Adrenal gland (tissue), 12 donors: ENCODE results near the gene DCUN1D2. TPM values are rescaled to one million over a fixed set of nuclear protein-coding genes. Genes with fewer than 3 reads are reported as not detected.

ENCODE experiments used
- DNase-seq, 7 donors: peaks; one replicate each; pipeline ENCODE4 v3.0.0-alpha.2; 2019 to 2020
- H3K27ac ChIP-seq, 5 donors: fragments of 200-600 bp; sonication (generic) in 4 of 5; 1 replicate in 3 of 5; 2 replicates in 2 of 5; pipeline versions ENCODE4 v1.5.1 to v1.8.0; 2016 to 2020; ENCODE audit warnings: mild to moderate bottlenecking in 1 of 5
- H3K27me3 ChIP-seq: fragments of 200-600 bp; 2 replicates; pipeline ENCODE4 v1.8.0; 2021
- H3K36me3 ChIP-seq, 2 donors: fragments of 200-600 bp; replicated peaks in 1 of 2; 1 replicate in 1 of 2; 2 replicates in 1 of 2; pipeline versions ENCODE4 v1.5.1 to v1.8.0; 2018 to 2022
- H3K4me1 ChIP-seq, 2 donors: fragments of 200-600 bp; replicated peaks in 1 of 2; 1 replicate in 1 of 2; 2 replicates in 1 of 2; pipeline versions ENCODE4 v1.5.1 to v1.8.0; 2018 to 2021
- H3K4me3 ChIP-seq, 4 donors: fragments of 200-600 bp; sonication (generic) in 3 of 4; one replicate each; pipeline ENCODE4 v1.5.1; 2016 to 2018
- H3K9me3 ChIP-seq, 3 donors: fragments of 200-600 bp; sonication (generic) in 1 of 3; replicated peaks in 1 of 3; 1 replicate in 2 of 3; 2 replicates in 1 of 3; pipeline versions ENCODE4 v1.5.1 to v1.8.0; 2016 to 2021
- POLR2A ChIP-seq, 2 donors: fragments of 450-650 bp; IDR thresholded peaks; one replicate each; pipeline ENCODE4 v1.6.1; 2017; ENCODE audit warnings: antibody characterized with exemption in 2 of 2, mild to moderate bottlenecking in 2 of 2, moderate library complexity in 1 of 2
- WGBS, 4 donors: extraction: QIAGEN DNeasy Blood & Tissue Kit in 2 of 4; methylation state at CpG; one replicate each; pipeline versions ENCODE4 v1.1.5 to v1.1.7; 2013 to 2017; 5-methylcytosine and 5-hydroxymethylcytosine counted together
- intact Hi-C, 2 donors: fragments of 100-400 bp; cut with DNase I; formaldehyde crosslinking; loops; one replicate each; pipeline versions ENCODE4 v1.14.1 to v1.15.0; 2022 to 2023
- polyA plus RNA-seq, 3 donors: library from polyadenylated mRNA; stranded (reverse); fragments of 200-250 nt in 2 of 3; fragments of 350-450 nt in 1 of 3; fragmentation: Illumina TruSeq in 1 of 3; extraction: RNeasy Lipid Tissue Mini Kit (QIAGEN cat#74804) in 1 of 3; gene quantifications; one replicate each; pipeline ENCODE4 v1.2.3, GENCODE V29; 2013 to 2014
- total RNA-seq, 9 donors: library from RNA; depleted of rRNA in 4 of 9; stranded (reverse); fragments of >200 nt in 4 of 9; fragments of 120-200 nt in 1 of 9; fragmentation: NEBNext Ultra II Directional in 1 of 9; extraction: Animal tissue kit (Norgen Biotek cat#: 25700) in 1 of 9; gene quantifications; one replicate each; pipeline versions ENCODE4 v1.1.0 to v1.2.4, GENCODE V29; 2013 to 2023
- TF ChIP-seq, protein P1 (sequence below), 6 experiments: fragments of 450-650 bp in 4 of 6; fragments of 200-600 bp in 2 of 6; sonication (generic) in 1 of 6; IDR thresholded peaks; 1 replicate in 5 of 6; 2 replicates in 1 of 6; pipeline versions ENCODE4 v1.5.1 to v1.8.0; 2016 to 2021; ENCODE audit warnings: antibody characterized with exemption in 6 of 6, mild to moderate bottlenecking in 2 of 6, moderate library complexity in 1 of 6
- donor health status: healthy with polysubstance abuse.
- donor health status: Bipolar disorder and iron deficiency.
- donor health status: DM: yes; HTN: yes; CAD: no.
- donor health status: DM: no; HTN: no; CAD: no.
- donor health status: DM: no; HTN: no; CAD: no.
- donor health status: DM: yes; HTN: yes; CAD: no.

The DCUN1D2 gene
- total and polyA plus RNA-seq, 12 donors, result 8.1 to 28.0 (median 18.8) TPM

DNA sequence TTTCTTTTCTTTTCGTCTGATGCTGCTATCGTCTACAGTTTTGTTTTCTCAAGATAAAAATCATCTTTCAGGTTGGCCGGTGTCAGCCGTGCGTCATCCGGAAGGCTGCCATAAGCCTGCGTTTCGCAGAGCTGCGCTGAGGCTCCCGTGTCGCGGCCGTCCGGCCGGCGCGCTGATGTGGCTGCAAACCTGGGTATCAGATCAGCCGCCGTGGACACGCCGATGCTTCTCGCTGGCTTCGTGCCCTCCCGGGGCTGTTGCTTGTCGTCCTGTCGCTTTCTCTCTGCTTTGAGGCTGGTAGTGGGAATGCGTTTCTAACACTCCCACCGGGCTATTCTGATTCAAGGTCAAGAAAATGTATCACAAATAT is 48.2 kb upstream of the DCUN1D2 start:
- H3K27me3 ChIP-seq, result no peaks in the 10 kb centered on the region
- H3K4me1 ChIP-seq, result no peaks in the 10 kb centered on the region
- intact Hi-C loops, result no loop called here
- H3K9me3 ChIP-seq, result no peaks in the 10 kb centered on the region
- no peak for TF ChIP-seq POLR2A (IDR thresholded peaks at IDR 0.05)
- TF ChIP-seq, protein P1, sequence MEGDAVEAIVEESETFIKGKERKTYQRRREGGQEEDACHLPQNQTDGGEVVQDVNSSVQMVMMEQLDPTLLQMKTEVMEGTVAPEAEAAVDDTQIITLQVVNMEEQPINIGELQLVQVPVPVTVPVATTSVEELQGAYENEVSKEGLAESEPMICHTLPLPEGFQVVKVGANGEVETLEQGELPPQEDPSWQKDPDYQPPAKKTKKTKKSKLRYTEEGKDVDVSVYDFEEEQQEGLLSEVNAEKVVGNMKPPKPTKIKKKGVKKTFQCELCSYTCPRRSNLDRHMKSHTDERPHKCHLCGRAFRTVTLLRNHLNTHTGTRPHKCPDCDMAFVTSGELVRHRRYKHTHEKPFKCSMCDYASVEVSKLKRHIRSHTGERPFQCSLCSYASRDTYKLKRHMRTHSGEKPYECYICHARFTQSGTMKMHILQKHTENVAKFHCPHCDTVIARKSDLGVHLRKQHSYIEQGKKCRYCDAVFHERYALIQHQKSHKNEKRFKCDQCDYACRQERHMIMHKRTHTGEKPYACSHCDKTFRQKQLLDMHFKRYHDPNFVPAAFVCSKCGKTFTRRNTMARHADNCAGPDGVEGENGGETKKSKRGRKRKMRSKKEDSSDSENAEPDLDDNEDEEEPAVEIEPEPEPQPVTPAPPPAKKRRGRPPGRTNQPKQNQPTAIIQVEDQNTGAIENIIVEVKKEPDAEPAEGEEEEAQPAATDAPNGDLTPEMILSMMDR (IDR thresholded peaks at IDR 0.05), result no peak
- 78 to 88% (median 82%) methylated on average over 27 to 28 of the region's 28 CpGs for WGBS, 4 donors
- H3K36me3 ChIP-seq, result peaks cover 0 to 6% of the 10 kb centered on the region in 2 donors
- no peak overlapping the region for H3K4me3 ChIP-seq
- DNase-seq, result peak in 3 of 7 donors; percentile 61 to 87 (median 73)
- H3K27ac ChIP-seq, result no peak overlapping the region

DNA sequence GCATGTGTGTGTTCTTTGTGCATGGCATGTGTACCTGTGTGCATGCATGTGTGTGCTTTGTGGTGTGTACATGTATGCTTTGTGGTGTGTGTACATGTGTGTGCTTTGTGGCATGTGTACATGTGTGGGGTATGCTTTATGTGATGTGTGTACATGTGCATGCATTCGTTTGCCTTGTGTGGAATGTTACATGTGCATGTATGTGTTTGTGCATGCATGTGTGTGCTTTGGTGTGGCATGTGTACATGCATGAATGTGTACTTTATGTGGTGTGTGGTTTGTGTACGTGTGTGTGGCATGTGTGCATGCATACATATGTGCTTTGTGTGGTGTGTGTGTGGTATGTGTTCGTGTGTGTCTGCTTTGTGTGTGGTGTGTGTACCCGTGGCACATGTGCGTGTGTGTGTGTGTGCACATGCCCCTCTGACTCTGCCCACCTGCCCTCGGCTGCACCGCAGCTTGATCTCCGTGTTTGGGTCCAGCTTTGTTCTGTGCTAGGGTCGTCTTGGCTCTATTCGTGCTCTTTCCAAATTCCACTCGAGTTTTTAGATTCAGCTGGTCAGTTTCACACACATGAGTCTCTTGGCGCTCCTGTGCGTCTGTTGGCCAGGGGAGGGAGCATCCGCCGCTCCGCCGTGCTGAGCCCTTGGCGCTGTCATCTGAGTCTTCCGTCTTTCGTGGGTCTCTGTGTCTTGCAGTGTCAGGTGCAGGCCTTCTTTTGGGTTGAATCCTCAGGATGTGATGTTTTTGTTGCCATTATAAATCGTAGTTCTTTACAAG is 47.6 kb upstream of the DCUN1D2 start:
- peak in 2 of 7 donors; percentile 27 to 39 for DNase-seq
- Histone ChIP-seq H3K4me3 (no peak overlapping the region), H3K27me3 (no peaks in the 10 kb centered on the region), H3K4me1 (peaks cover 0 to 4% of the 10 kb centered on the region in 2 donors), H3K27ac (no peak overlapping the region), H3K9me3 (no peaks in the 10 kb centered on the region), H3K36me3 (peaks cover 0 to 6% of the 10 kb centered on the region in 2 donors)
- TF ChIP-seq, protein P1 (IDR thresholded peaks at IDR 0.05), result no peak
- TF ChIP-seq POLR2A (IDR thresholded peaks at IDR 0.05), result no peak
- intact Hi-C loops, result no loop called here
- 77 to 92% (median 79%) methylated on average over 21 of the region's 21 CpGs for WGBS, 4 donors

DNA sequence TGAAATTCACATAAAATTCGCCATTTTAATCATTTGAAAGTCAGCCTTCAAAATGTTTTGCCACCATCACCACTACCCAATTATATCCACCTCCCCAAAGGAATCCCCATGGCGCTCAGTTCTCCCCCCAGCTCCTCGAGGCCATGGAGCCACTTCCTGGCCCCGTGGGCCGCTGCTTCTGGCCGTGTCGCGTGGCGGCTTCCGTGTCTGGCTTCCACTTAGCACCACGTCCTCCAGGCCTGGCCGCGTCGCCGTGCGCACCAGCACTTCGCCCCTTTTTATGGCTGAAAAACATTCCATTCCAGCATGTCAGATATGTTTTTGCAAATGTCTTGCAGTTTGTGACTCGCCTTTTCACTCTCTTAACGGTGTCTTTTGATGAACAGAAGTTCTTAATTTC is 46.7 kb upstream of the DCUN1D2 start:
- 94 to 97% (median 96%) methylated on average over 19 of the region's 19 CpGs for WGBS, 4 donors
- Histone ChIP-seq H3K36me3 (peaks cover 0 to 6% of the 10 kb centered on the region in 2 donors), H3K4me3 (no peak overlapping the region), H3K27ac (no peak overlapping the region), H3K4me1 (peaks cover 3 to 9% of the 10 kb centered on the region in 2 donors), H3K9me3 (no peaks in the 10 kb centered on the region), H3K27me3 (no peaks in the 10 kb centered on the region)
- TF ChIP-seq POLR2A (IDR thresholded peaks at IDR 0.05), result no peak
- TF ChIP-seq, protein P1 (IDR thresholded peaks at IDR 0.05), result no peak
- intact Hi-C loops, result no loop called here
- DNase-seq, result peak in 1 of 7 donors; percentile 29

DNA sequence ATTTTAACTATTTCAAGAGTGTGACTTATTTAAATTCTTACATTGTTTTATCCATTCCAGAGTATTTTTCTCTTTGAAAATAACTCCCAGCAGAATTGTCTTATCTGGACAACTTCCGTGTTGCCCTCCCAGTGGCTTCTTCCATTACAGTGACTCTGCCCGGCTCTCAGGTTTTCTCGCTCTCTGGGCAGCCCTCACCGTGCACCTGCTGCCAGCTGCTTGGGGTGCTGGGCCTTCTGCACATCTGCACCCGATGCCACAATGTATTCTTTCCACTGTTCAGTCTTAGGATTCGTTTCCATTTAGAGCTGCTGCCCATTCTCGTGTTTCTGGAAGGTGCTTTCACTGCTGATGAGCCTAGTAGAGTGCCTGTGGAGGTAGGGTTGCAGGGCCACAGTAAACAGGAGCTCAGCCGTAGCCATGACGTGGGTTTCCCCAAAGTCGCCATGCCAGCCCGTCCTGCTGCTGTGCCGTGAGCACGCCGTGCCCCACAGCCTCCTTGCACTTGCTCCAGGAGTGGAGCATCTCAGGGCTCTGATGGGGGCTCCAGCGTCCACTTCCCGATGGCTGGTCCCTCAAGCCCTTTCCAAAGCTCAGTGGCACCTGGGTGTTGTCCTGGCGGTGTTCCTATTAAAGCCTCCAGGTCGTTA is 46.1 kb upstream of the DCUN1D2 start:
- Histone ChIP-seq H3K4me1 (peaks cover 6 to 9% of the 10 kb centered on the region in 2 donors), H3K36me3 (peaks cover 0 to 11% of the 10 kb centered on the region in 2 donors), H3K9me3 (no peaks in the 10 kb centered on the region), H3K4me3 (no peak overlapping the region), H3K27ac (no peak overlapping the region), H3K27me3 (no peaks in the 10 kb centered on the region)
- peak in 1 of 7 donors; percentile 45 for DNase-seq
- TF ChIP-seq, protein P1 (IDR thresholded peaks at IDR 0.05), result no peak
- no peak for TF ChIP-seq POLR2A (IDR thresholded peaks at IDR 0.05)
- 95 to 97% (median 96%) methylated on average over 17 to 18 of the region's 18 CpGs for WGBS, 4 donors
- intact Hi-C loops, result no loop called here
